GM12878 (cell line): Measurements from ENCODE around the gene RAD9A. TPM values are rescaled to one million over a fixed set of nuclear protein-coding genes. Genes with fewer than 3 reads are reported as not detected.
A peak's percentile ranks its signal among the peaks of the same experiment; 100 is the strongest.

Source experiments
- BACH1 ChIP-seq: fragments of 450-650 bp; IDR thresholded peaks from 2 replicates; pipeline ENCODE4 v1.6.1; 2017; ENCODE audit warnings: mild to moderate bottlenecking, borderline replicate concordance
- CBFB ChIP-seq: IDR thresholded peaks from 2 replicates; pipeline ENCODE4 v1.6.1; 2016; ENCODE audit warnings: antibody characterized with exemption, low read depth
- EGR1 ChIP-seq, 2 experiments: IDR thresholded peaks; 1 replicate in 1 of 2; 2 replicates in 1 of 2; pipeline ENCODE4 v1.6.1; 2011 to 2012; ENCODE audit warnings: low read depth in 2 of 2, low read length in 2 of 2, borderline replicate concordance in 1 of 2, mild to moderate bottlenecking in 1 of 2, moderate library complexity in 1 of 2
- FOS ChIP-seq: IDR thresholded peaks from 3 replicates; pipeline ENCODE4 v1.6.1; 2011; ENCODE audit warnings: borderline replicate concordance; ENCODE audit not compliant: insufficient read length; ENCODE audit errors: extremely low read depth
- GATAD2B ChIP-seq: fragments of 450-650 bp; conservative IDR thresholded peaks from 2 replicates; pipeline ENCODE4 v1.6.1; 2017; ENCODE audit warnings: low read depth, mild to moderate bottlenecking, moderate library complexity
- IKZF1 ChIP-seq: fragments of 450-650 bp; conservative IDR thresholded peaks from 2 replicates; pipeline ENCODE4 v1.6.1; 2017; ENCODE audit warnings: antibody characterized with exemption, mild to moderate bottlenecking
- KAT2A ChIP-seq: conservative IDR thresholded peaks from 2 replicates; pipeline ENCODE4 v1.6.1; 2011; ENCODE audit warnings: low read depth, low read length; ENCODE audit not compliant: control insufficient read depth
- LARP7 ChIP-seq: fragments of 450-650 bp; IDR thresholded peaks from 2 replicates; pipeline ENCODE4 v1.6.1; 2017; ENCODE audit warnings: mild to moderate bottlenecking
- POLR2AphosphoS5 ChIP-seq: IDR thresholded peaks from 2 replicates; pipeline ENCODE4 v1.6.1; 2011; ENCODE audit warnings: mild to moderate bottlenecking, low read length, inconsistent platforms
- RFX5 ChIP-seq: IDR thresholded peaks from 2 replicates; pipeline ENCODE4 v1.6.1; 2011; ENCODE audit warnings: low read depth, low read length, improper control_type of control experiment
- SMARCA5 ChIP-seq: fragments of 450-650 bp; IDR thresholded peaks from 2 replicates; pipeline ENCODE4 v1.6.1; 2017; ENCODE audit warnings: mild to moderate bottlenecking
- SMC3 ChIP-seq: IDR thresholded peaks from 2 replicates; pipeline ENCODE4 v1.6.1; 2011; ENCODE audit warnings: low read length, improper control_type of control experiment, borderline replicate concordance
- SPI1 ChIP-seq: IDR thresholded peaks from 2 replicates; pipeline ENCODE4 v1.6.1; 2011; ENCODE audit warnings: low read depth, mild to moderate bottlenecking, low read length, moderate library complexity, borderline replicate concordance; ENCODE audit not compliant: insufficient read depth
- ZNF274 ChIP-seq: IDR thresholded peaks from one replicate; pipeline ENCODE4 v1.8.0; 2011; ENCODE audit not compliant: insufficient read length, insufficient read depth
- polyA plus RNA-seq, 11 experiments: library from polyadenylated mRNA; depleted of rRNA in 4 of 11; unstranded in 6 of 11; stranded (reverse) in 5 of 11; fragments of >200 nt; fragmentation: Nextera tagmentation in 4 of 11; fragmentation: Illumina TruSeq in 1 of 11; extraction: Ambion mirVana in 4 of 11; extraction: Trizol in 1 of 11; gene quantifications; 1 replicate in 1 of 11; 2 replicates in 10 of 11; pipeline versions ENCODE4 v1.2.1 to v1.2.3, GENCODE V29; 2011 to 2016; ENCODE audit warnings: inconsistent platforms in 2 of 11, missing spikeins in 2 of 11, low read depth in 1 of 11
- total RNA-seq, 4 experiments: library from RNA; depleted of rRNA in 3 of 4; stranded (reverse); fragments of >200 nt in 3 of 4; fragmentation: Illumina TruSeq in 1 of 4; extraction: Trizol in 1 of 4; gene quantifications; 2 replicates each; pipeline versions ENCODE4 v1.2.1 to v1.2.3, GENCODE V29; 2013 to 2021
- TF ChIP-seq, protein P1 (sequence below): fragments of 450-650 bp; formaldehyde crosslinking; IDR thresholded peaks from 2 replicates; pipeline ENCODE4 v1.5.0; 2022; ENCODE audit warnings: mild to moderate bottlenecking, missing genetic modification characterization
- TF ChIP-seq, protein P2 (sequence below): fragments of 450-650 bp; IDR thresholded peaks from 2 replicates; pipeline ENCODE4 v1.6.1; 2017; ENCODE audit warnings: borderline replicate concordance
- TF ChIP-seq, protein P3 (sequence below): fragments of 450-650 bp; IDR thresholded peaks from 2 replicates; pipeline ENCODE4 v1.6.1; 2017; ENCODE audit warnings: low read depth, mild to moderate bottlenecking, moderate library complexity
- TF ChIP-seq, protein P4 (sequence below): fragments of 450-650 bp; IDR thresholded peaks from 2 replicates; pipeline ENCODE4 v1.6.1; 2017; ENCODE audit warnings: mild to moderate bottlenecking, low read depth, inconsistent platforms; ENCODE audit not compliant: poor library complexity, severe bottlenecking

RAD9A gene
- total and polyA plus RNA-seq, 10 of the 15 experiments (the other 5 are each of a cell fraction or from before 2014, with no cell fraction given): 1.1 to 36.2 (median 19.8) TPM

DNA sequence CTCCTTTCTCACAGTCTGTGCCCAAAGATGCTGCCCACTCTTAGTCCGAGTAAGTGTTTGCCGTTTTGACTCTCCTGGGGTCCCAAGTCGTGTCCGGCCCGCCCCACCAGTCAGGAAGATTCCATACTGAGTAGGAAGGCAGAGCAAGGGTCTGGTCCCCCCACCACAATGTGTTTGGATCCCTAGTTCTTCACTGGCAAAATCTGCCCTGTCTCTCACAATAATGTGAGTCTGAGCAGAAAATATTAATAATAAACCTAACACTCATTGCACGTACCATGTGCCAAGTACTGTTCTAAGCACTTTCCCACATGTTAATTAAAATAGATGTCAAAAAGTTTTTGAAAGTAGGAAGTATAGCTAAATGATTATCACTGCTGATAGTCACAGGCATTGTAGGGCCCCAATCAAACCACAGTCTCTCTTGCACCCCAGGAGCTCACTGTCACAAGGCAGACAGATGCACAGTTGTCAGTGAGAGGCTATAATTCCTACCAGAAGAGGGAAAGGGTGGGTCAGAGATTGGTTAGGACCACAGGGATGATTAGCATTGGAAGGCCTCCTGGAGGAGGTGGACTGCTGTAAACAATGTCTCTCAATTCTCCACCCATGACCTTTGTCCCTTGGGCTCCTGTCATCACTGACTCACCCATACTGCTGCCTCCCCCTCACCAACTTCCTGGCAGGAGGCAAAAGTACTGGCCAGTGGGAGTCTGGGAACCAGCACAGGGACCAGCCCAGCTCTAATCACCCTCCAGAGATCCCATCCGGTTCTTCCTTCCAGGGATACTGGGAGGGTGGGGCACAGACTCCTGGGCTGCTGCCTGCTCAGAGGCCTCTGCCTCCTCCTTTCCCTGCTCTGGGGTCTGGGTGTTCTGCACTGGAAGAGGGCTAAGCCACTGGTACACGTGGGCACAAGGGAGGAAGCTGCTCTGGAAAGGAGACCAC lies 37.4 kb upstream of the RAD9A start (continued):
- no peak; the same call in none of the 2 replicates for TF ChIP-seq GATAD2B
- TF ChIP-seq SMARCA5: peak; percentile 54; the same call in 1 of the 2 replicates
- TF ChIP-seq, protein P1, sequence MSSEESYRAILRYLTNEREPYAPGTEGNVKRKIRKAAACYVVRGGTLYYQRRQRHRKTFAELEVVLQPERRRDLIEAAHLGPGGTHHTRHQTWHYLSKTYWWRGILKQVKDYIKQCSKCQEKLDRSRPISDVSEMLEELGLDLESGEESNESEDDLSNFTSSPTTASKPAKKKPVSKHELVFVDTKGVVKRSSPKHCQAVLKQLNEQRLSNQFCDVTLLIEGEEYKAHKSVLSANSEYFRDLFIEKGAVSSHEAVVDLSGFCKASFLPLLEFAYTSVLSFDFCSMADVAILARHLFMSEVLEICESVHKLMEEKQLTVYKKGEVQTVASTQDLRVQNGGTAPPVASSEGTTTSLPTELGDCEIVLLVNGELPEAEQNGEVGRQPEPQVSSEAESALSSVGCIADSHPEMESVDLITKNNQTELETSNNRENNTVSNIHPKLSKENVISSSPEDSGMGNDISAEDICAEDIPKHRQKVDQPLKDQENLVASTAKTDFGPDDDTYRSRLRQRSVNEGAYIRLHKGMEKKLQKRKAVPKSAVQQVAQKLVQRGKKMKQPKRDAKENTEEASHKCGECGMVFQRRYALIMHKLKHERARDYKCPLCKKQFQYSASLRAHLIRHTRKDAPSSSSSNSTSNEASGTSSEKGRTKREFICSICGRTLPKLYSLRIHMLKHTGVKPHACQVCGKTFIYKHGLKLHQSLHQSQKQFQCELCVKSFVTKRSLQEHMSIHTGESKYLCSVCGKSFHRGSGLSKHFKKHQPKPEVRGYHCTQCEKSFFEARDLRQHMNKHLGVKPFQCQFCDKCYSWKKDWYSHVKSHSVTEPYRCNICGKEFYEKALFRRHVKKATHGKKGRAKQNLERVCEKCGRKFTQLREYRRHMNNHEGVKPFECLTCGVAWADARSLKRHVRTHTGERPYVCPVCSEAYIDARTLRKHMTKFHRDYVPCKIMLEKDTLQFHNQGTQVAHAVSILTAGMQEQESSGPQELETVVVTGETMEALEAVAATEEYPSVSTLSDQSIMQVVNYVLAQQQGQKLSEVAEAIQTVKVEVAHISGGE (CRISPR knock-in tag): no peak
- TF ChIP-seq RFX5: no peak
- TF ChIP-seq SPI1: no peak
- TF ChIP-seq POLR2AphosphoS5: no peak
- no peak for TF ChIP-seq LARP7
- no peak for TF ChIP-seq CBFB
- TF ChIP-seq EGR1 (IDR thresholded peaks at IDR 0.05; ENCODE audit: borderline replicate concordance in 1 of 2, low read depth in 2 of 2, low read length in 2 of 2): no peak
- TF ChIP-seq FOS: no peak
- TF ChIP-seq SMC3: no peak
- TF ChIP-seq, protein P2, sequence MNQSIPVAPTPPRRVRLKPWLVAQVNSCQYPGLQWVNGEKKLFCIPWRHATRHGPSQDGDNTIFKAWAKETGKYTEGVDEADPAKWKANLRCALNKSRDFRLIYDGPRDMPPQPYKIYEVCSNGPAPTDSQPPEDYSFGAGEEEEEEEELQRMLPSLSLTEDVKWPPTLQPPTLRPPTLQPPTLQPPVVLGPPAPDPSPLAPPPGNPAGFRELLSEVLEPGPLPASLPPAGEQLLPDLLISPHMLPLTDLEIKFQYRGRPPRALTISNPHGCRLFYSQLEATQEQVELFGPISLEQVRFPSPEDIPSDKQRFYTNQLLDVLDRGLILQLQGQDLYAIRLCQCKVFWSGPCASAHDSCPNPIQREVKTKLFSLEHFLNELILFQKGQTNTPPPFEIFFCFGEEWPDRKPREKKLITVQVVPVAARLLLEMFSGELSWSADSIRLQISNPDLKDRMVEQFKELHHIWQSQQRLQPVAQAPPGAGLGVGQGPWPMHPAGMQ: no peak
- peak; percentile 58 for TF ChIP-seq BACH1
- TF ChIP-seq, protein P3, sequence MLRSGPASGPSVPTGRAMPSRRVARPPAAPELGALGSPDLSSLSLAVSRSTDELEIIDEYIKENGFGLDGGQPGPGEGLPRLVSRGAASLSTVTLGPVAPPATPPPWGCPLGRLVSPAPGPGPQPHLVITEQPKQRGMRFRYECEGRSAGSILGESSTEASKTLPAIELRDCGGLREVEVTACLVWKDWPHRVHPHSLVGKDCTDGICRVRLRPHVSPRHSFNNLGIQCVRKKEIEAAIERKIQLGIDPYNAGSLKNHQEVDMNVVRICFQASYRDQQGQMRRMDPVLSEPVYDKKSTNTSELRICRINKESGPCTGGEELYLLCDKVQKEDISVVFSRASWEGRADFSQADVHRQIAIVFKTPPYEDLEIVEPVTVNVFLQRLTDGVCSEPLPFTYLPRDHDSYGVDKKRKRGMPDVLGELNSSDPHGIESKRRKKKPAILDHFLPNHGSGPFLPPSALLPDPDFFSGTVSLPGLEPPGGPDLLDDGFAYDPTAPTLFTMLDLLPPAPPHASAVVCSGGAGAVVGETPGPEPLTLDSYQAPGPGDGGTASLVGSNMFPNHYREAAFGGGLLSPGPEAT: no peak
- peak; percentile 55 for TF ChIP-seq IKZF1
- TF ChIP-seq, protein P4, sequence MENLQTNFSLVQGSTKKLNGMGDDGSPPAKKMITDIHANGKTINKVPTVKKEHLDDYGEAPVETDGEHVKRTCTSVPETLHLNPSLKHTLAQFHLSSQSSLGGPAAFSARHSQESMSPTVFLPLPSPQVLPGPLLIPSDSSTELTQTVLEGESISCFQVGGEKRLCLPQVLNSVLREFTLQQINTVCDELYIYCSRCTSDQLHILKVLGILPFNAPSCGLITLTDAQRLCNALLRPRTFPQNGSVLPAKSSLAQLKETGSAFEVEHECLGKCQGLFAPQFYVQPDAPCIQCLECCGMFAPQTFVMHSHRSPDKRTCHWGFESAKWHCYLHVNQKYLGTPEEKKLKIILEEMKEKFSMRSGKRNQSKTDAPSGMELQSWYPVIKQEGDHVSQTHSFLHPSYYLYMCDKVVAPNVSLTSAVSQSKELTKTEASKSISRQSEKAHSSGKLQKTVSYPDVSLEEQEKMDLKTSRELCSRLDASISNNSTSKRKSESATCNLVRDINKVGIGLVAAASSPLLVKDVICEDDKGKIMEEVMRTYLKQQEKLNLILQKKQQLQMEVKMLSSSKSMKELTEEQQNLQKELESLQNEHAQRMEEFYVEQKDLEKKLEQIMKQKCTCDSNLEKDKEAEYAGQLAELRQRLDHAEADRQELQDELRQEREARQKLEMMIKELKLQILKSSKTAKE: peak; percentile 7
- no peak for TF ChIP-seq ZNF274
- TF ChIP-seq KAT2A: no peak
